CD4-positive, alpha-beta T cell treated with Interleukin-1 beta for 1 hour (primary cell): ENCODE data around the gene KBTBD13.
"Not testable (repeated sequence)": the region's sequence is repeated elsewhere in the genome, so short reads cannot be mapped to it uniquely, and the experiment has no call there.

ENCODE experiments used
- DNase-seq, 2 donors: peaks; one replicate each; pipeline ENCODE4 v3.0.0-alpha.2; 2020 to 2022

The KBTBD13 gene

GRCh38 chr15:65076486-65077290 lies at the start of gene KBTBD13:
Gene KBTBD13, plus strand, starts transcription at chr15:65076746. Its CDS starts 70 bp downstream, at chr15:65076816.
- DNase-seq, result no peak

- no peak for DNase-seq
These were observed 49.8 kb upstream of the KBTBD13 start for GRCh38 chr15:65026756-65027155.

- no peak for DNase-seq
These were observed 49.0 kb upstream of the KBTBD13 start for GRCh38 chr15:65027593-65027992.

- no peak for DNase-seq
These were observed 48.2 kb upstream of the KBTBD13 start for GRCh38 chr15:65028338-65028737.

- peak; percentile 90 to 93 for DNase-seq
These were observed 47.4 kb upstream of the KBTBD13 start, which contains the start of gene MTFMT for GRCh38 chr15:65028921-65029735. Gene MTFMT, minus strand, starts transcription at chr15:65029639. Its CDS starts 26 bp downstream, at chr15:65029613.

- DNase-seq, result no peak
These were observed 46.8 kb upstream of the KBTBD13 start for GRCh38 chr15:65029736-65030208.

GRCh38 chr15:65032801-65033537 lies 43.6 kb upstream of the KBTBD13 start:
- peak; percentile 37 to 55 for DNase-seq

GRCh38 chr15:65033659-65034269 lies 42.8 kb upstream of the KBTBD13 start:
- peak; percentile 19 to 42 for DNase-seq

GRCh38 chr15:65034719-65035118 lies 41.8 kb upstream of the KBTBD13 start:
- DNase-seq, result no peak

GRCh38 chr15:65037309-65037708 lies 39.2 kb upstream of the KBTBD13 start:
- no peak for DNase-seq

- no peak for DNase-seq
These were observed 38.1 kb upstream of the KBTBD13 start for GRCh38 chr15:65038428-65038827.

- DNase-seq, result no peak
These were observed 37.7 kb upstream of the KBTBD13 start for GRCh38 chr15:65038836-65039235.

- DNase-seq, result no peak
These were observed 36.1 kb upstream of the KBTBD13 start for GRCh38 chr15:65040461-65040860.

GRCh38 chr15:65041787-65042186 lies 34.8 kb upstream of the KBTBD13 start:
- no peak for DNase-seq

GRCh38 chr15:65042776-65043327 lies 33.7 kb upstream of the KBTBD13 start:
- DNase-seq, result no peak

GRCh38 chr15:65044218-65044617 lies 32.3 kb upstream of the KBTBD13 start:
- DNase-seq, result not testable (repeated sequence)

- no peak for DNase-seq
These were observed 31.6 kb upstream of the KBTBD13 start, which contains the start of gene SLC51B for GRCh38 chr15:65044724-65045481. Gene SLC51B, plus strand, starts transcription at chr15:65045387. Its CDS starts 4,618 bp downstream, at chr15:65050005.

GRCh38 chr15:65048241-65048640 lies 28.3 kb upstream of the KBTBD13 start:
- DNase-seq, result no peak

GRCh38 chr15:65049418-65049840 lies 27.1 kb upstream of the KBTBD13 start:
- DNase-seq, result peak; percentile 88 to 92

- no peak for DNase-seq
These were observed 26.3 kb upstream of the KBTBD13 start for GRCh38 chr15:65050270-65050669.

GRCh38 chr15:65051266-65051665 lies 25.3 kb upstream of the KBTBD13 start:
- DNase-seq, result no peak
